Endometrial microvascular endothelial cells (primary cell): ENCODE results near the gene CPNE5. TPM values are rescaled to one million over a fixed set of nuclear protein-coding genes. Genes with fewer than 3 reads are reported as not detected.
"Not testable (repeated sequence)": the region's sequence is repeated elsewhere in the genome, so short reads cannot be mapped to it uniquely, and the experiment has no call there.

Source experiments
- in situ Hi-C: cut with HindIII; loops from 2 replicates; pipeline ENCODE4 v1.10.0; 2017; ENCODE audit warnings: low sequenced_read_pairs, low pct_unique_long_range_greater_than_20kb; ENCODE audit errors: inconsistent ontology term
- total RNA-seq: library from RNA; depleted of rRNA; stranded (reverse); fragments of >200 nt; gene quantifications from one replicate; pipeline ENCODE4 v1.2.3, GENCODE V29; 2015; ENCODE audit errors: inconsistent ontology term

Gene CPNE5
- total RNA-seq, 1 donor from 2014 or later, result 3.5 TPM

DNA sequence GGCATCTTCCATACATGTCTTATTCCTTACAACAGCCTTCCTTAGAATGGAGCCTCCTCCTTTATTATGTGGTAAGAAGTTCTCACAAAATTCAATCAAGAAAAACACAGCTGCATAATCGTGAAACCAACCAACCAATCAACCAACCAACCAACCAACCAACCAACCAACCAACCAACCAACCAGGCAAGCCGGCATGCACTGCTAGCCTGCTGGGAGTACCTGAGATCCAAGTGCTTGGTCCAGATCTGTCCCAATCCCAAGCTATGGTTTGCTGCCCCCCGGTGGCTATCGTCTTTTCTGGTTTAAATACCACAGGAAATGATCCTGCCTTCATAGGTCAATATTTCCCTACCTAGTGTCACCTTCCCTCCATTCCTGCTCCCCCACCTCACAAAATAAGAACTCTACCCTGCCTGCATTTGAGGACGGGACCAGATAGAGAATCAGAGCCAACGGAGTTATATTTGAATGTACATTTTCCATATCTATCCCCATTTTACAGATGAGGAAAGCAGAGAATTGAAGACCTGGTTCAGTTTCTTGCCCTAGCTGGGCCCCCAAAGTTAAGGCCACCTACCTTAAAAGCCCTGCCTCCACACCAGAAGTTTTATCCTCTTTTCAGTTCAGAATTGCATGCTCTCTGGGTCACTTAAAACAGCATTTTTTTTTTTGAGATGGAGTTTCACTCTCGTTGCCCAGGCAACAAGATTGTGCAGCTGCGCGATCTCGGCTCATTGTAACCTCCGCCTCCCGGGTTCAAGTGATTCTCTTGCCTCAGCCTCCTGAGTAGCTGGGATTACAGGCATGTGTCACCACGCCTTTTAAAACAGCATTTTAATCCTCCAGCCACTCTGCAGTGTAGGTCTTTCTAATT, 114.5 kb downstream of the CPNE5 start:
- in situ Hi-C loops, result no loop called here

- in situ Hi-C loops, result not testable (repeated sequence)
These were observed 115.3 kb downstream of the CPNE5 start for GRCh38 chr6:36723992-36724391.

DNA sequence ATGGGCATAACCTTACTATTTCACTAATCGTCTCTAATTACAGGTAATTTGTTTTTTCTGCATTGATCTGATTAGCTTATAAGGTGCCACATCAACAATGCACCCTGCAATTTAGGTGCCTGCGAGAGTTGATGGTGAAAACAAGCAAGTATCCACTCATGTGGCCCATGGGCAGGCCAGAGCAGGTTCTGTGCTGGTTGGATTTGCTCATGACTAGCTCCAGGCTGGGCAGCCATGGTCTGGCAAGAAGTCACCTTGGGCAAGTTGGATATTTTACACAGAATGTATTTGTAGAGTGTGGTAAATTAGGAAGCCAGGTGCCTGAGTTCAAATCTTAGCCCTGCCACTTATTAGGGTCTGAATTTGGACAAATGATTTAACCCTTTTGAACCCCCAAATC, 116.4 kb downstream of the CPNE5 start:
- in situ Hi-C loops, result no loop called here

GRCh38 chr6:36722365-36722764, 116.9 kb downstream of the CPNE5 start:
- in situ Hi-C loops, result no loop called here

- in situ Hi-C loops, result no loop called here
These were observed 117.7 kb downstream of the CPNE5 start for GRCh38 chr6:36721369-36722140.

GRCh38 chr6:36720251-36721141, 118.7 kb downstream of the CPNE5 start:
- in situ Hi-C loops, result no loop called here

- in situ Hi-C loops, result no loop called here
These were observed 120.1 kb downstream of the CPNE5 start for GRCh38 chr6:36719126-36719525.

DNA sequence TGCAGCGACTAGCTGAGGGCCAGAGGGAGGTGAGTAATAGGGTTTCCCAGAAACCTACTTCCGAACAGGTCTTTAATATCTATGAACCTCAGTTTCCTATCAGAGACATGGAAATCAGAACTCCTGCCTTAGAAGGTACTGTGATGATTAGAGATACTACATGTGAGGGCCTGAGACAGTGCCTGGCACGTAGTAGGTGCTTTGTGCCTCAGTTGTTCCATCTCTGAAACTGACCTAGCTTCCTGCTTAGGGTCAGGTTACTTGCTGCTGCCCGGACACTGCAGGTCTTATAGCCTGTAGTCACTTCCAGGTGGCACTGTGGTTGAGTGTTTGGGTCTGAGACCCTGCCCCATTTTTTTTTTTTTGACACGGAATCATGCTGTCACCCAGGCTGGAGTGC, 120.7 kb downstream of the CPNE5 start:
- in situ Hi-C loops, result no loop called here

- in situ Hi-C loops, result no loop called here
These were observed 121.2 kb downstream of the CPNE5 start for GRCh38 chr6:36717871-36718540.

DNA sequence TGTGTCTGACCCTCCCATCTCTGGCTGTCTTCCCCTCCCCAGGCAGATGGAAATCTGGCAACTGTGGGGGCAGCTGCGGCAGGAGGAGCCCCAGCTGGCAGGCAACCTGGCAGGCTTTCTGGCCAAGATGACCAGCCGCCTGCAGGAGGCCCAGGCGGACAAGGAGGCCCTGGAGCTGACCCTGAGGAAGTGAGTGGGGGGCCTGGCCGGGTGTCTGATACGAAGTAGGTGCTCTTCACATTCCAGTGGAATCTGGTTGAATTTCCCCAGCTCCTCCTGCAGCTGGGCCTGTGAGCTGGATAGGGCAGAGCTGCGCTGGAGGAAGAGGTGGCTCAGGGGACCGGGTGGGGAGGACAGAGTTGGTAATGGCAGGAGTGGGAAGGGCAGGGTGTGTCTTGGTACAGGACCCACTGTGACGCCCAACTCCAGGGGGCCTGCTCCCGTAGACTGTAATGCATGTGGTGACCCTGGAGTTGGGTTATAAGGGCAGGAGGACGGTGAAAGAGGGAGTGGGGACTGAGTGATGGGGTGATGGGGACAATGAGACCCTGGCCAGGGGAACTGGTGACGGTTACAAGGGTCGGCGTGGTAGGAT, 121.9 kb downstream of the CPNE5 start:
- in situ Hi-C loops, result no loop called here

DNA sequence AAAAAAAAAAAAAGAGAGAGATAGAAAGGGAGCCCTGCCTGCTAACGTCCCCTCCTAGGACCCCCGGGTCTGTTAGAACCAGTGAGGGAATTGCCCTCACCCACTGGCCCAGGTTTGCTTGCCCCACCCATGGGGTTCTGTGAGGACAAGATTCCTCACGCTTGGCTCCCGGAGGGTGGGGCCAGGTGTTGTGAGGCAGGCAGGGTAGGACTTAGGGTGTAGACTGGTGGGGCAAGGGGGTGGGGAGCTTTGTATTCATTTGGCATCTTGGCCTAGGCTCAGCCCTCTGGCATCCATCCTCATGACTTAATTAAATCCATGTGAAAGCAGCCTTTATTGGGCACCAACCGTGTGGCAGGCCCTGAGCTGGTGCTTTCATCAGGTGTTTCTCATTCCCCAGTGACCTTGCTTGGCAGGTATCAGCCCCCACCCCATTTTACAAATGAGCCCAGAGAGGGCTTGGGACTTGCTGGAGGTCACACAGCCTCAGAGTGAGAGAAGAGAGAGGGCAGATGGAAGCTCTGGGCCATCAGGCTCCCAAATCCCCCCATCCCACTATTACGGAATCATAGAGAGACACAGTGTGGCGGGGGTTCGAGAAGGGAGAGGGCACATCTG, 122.7 kb downstream of the CPNE5 start:
- in situ Hi-C loops, result no loop called here

DNA sequence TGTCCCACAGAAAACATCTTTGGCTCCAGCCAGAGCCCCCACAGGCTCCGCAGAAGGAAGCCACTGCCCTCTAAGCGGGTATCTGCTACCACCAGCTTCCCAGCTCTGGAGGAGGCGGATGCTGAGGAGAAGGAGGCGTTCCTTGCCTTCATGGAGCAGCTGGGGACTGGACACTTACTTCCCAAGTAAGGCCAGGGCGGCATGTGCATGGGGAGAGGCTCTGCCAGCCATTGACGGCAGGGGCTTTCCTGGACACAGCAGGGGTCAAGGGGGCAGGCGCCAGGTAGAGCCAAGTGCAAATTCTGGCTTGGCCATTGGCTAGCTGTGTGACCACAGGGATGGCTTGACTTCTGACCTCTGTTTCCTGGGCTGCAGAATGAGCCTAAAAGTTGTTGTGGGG, 123.8 kb downstream of the CPNE5 start:
- in situ Hi-C loops, result no loop called here

GRCh38 chr6:36714511-36714910, 124.7 kb downstream of the CPNE5 start:
- in situ Hi-C loops, result no loop called here

- in situ Hi-C loops, result no loop called here
These were observed 125.4 kb downstream of the CPNE5 start for GRCh38 chr6:36713846-36714245.

DNA sequence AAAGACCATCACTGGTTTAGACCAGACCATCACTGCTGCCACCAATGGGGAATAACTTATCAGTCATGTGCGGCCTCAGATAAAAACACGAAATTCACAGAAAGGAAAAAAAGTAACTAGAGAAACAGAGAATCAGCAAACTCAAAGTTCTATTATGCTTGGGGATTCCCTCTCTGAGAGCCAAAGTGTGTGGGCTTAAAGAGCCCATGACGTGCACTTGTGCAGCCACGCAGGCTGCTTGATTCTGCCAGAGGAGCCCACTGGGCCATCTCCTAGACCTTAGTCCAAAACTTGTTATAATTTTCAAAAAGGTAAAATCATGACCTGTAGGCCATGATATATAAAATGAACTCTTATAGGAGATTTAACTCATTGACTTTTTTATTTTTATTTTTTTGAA, 126.4 kb downstream of the CPNE5 start:
- in situ Hi-C loops, result no loop called here

- in situ Hi-C loops, result no loop called here
These were observed 132.9 kb downstream of the CPNE5 start for GRCh38 chr6:36706339-36706738.

GRCh38 chr6:36704961-36705577, 134.2 kb downstream of the CPNE5 start:
- in situ Hi-C loops, result not testable (repeated sequence)

GRCh38 chr6:36703982-36704381, 135.3 kb downstream of the CPNE5 start:
- in situ Hi-C loops, result no loop called here
